ENCODE data around the gene NADSYN1.

DNA sequence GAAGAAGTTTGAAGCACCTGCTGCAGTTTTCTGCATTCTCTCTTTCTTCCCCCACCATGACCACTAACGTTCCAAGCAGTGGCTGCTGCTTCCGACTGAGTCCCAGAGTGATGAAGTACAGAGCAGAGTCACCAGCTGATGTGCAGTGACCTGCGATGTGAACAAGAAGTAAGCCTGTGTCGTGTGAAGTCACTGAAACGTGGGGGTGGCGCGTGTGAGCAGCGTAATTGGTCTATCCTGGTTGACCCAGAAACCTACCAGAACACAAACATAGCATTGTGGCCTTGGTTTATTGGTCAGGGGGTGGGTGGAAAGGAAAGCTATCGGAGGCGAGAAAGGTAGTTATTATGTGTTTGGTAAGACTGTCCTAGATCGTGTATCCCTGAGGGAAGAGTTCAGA is 77.6 kb downstream of the NADSYN1 start:
- no peak for TF ChIP-seq POLR2AphosphoS5 (IDR thresholded peaks at IDR 0.05; ENCODE audit: low read depth)
- TF ChIP-seq, protein P1, sequence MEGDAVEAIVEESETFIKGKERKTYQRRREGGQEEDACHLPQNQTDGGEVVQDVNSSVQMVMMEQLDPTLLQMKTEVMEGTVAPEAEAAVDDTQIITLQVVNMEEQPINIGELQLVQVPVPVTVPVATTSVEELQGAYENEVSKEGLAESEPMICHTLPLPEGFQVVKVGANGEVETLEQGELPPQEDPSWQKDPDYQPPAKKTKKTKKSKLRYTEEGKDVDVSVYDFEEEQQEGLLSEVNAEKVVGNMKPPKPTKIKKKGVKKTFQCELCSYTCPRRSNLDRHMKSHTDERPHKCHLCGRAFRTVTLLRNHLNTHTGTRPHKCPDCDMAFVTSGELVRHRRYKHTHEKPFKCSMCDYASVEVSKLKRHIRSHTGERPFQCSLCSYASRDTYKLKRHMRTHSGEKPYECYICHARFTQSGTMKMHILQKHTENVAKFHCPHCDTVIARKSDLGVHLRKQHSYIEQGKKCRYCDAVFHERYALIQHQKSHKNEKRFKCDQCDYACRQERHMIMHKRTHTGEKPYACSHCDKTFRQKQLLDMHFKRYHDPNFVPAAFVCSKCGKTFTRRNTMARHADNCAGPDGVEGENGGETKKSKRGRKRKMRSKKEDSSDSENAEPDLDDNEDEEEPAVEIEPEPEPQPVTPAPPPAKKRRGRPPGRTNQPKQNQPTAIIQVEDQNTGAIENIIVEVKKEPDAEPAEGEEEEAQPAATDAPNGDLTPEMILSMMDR (conservative IDR thresholded peaks at IDR 0.05; ENCODE audit: low read depth in 2 of 2) = no peak

Measured in GM23338 (cell line).